Spleen (tissue), 7 donors: ENCODE data around the gene TTC5.

Experiments
- POLR2A ChIP-seq, 3 donors: fragments of 450-650 bp; IDR thresholded peaks; one replicate each; pipeline ENCODE4 v1.5.1; 2017; ENCODE audit warnings: antibody characterized with exemption in 3 of 3, mild to moderate bottlenecking in 1 of 3
- POLR2AphosphoS5 ChIP-seq, 3 donors: sonication (generic); formaldehyde crosslinking; IDR thresholded peaks; one replicate each; pipeline ENCODE4 v1.5.1; 2017; ENCODE audit warnings: antibody characterized with exemption in 3 of 3
- TF ChIP-seq, protein P1 (sequence below), 11 experiments: fragments of 200-600 bp in 7 of 11; fragments of 450-650 bp in 4 of 11; sonication (generic) in 4 of 11; IDR thresholded peaks in 8 of 11; conservative IDR thresholded peaks in 3 of 11; 1 replicate in 7 of 11; 2 replicates in 4 of 11; pipeline versions ENCODE4 v1.4.0 to v1.8.0; 2016 to 2021; ENCODE audit warnings: antibody characterized with exemption in 11 of 11, inconsistent platforms in 4 of 11, mild to moderate bottlenecking in 1 of 11
- donor health status: DM: no; HTN: no; CAD: no; lungs with moderate emphysema.
- donor health status: DM: no; HTN: no; CAD: no.
- donor health status: DM: no; HTN: no; CAD: no.

GRCh38 chr14:20306079-20306423 is 300 bp upstream of the TTC5 start:
- TF ChIP-seq POLR2AphosphoS5 (IDR thresholded peaks at IDR 0.05) (no peak), POLR2A (IDR thresholded peaks at IDR 0.05) (no peak)
- TF ChIP-seq, protein P1, sequence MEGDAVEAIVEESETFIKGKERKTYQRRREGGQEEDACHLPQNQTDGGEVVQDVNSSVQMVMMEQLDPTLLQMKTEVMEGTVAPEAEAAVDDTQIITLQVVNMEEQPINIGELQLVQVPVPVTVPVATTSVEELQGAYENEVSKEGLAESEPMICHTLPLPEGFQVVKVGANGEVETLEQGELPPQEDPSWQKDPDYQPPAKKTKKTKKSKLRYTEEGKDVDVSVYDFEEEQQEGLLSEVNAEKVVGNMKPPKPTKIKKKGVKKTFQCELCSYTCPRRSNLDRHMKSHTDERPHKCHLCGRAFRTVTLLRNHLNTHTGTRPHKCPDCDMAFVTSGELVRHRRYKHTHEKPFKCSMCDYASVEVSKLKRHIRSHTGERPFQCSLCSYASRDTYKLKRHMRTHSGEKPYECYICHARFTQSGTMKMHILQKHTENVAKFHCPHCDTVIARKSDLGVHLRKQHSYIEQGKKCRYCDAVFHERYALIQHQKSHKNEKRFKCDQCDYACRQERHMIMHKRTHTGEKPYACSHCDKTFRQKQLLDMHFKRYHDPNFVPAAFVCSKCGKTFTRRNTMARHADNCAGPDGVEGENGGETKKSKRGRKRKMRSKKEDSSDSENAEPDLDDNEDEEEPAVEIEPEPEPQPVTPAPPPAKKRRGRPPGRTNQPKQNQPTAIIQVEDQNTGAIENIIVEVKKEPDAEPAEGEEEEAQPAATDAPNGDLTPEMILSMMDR (IDR thresholded peaks at IDR 0.05 in 8 of 11, conservative IDR thresholded peaks at IDR 0.05 in 3 of 11): peak in 4 of 11 experiments; percentile 6 to 40 (median 22)
